ENCODE results near the gene ZNF24.

DNA sequence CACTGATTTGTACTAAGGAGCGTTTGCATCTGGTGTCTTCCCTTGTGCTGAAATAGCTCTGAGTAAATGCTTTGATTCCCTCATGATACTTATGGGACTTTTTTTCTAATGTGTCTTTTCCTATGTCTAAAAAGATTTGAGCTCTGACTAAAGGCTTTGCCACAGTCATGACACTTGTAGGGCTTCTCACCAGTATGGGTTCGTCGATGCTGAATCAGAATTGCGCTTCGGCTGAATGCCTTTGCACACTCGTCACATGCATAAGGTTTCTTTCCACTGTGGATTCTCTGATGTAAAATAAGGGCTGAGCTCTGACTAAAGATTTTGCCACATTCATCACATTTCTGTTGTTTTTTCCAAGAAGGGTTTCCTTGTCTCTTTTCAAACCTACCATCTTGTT, 24.9 kb upstream of the ZNF24 start:
- TF ChIP-seq CTCF (IDR thresholded peaks at IDR 0.05) (no peak), POLR2A (IDR thresholded peaks at IDR 0.05) (no peak)

All from right lobe of liver (tissue), 4 donors.